GM18498 (cell line): ENCODE results near the gene GADD45GIP1.

Source experiments
- ATAC-seq: cut with Tn5 transposase; IDR thresholded peaks from one replicate; pipeline ENCODE4 v1.9.1; 2021; ENCODE audit warnings: mild to moderate bottlenecking, moderate library complexity; ENCODE audit not compliant: unreplicated experiment

Gene GADD45GIP1

GRCh38 chr19:12913851-12914690, 43.0 kb downstream of the GADD45GIP1 start:
- ATAC-seq: no peak

GRCh38 chr19:12913011-12913561, 43.9 kb downstream of the GADD45GIP1 start:
- no peak for ATAC-seq

GRCh38 chr19:12912571-12912970, 44.5 kb downstream of the GADD45GIP1 start:
- no peak for ATAC-seq

- no peak for ATAC-seq
These were observed 49.9 kb downstream of the GADD45GIP1 start for GRCh38 chr19:12907166-12907565.
